ENCODE data around the gene ARSB. TPM values are rescaled to one million over a fixed set of nuclear protein-coding genes. Genes with fewer than 3 reads are reported as not detected.

ARSB gene
- total RNA-seq, 4 donors from 2014 or later: 10.0 to 17.4 (median 13.9) TPM

DNA sequence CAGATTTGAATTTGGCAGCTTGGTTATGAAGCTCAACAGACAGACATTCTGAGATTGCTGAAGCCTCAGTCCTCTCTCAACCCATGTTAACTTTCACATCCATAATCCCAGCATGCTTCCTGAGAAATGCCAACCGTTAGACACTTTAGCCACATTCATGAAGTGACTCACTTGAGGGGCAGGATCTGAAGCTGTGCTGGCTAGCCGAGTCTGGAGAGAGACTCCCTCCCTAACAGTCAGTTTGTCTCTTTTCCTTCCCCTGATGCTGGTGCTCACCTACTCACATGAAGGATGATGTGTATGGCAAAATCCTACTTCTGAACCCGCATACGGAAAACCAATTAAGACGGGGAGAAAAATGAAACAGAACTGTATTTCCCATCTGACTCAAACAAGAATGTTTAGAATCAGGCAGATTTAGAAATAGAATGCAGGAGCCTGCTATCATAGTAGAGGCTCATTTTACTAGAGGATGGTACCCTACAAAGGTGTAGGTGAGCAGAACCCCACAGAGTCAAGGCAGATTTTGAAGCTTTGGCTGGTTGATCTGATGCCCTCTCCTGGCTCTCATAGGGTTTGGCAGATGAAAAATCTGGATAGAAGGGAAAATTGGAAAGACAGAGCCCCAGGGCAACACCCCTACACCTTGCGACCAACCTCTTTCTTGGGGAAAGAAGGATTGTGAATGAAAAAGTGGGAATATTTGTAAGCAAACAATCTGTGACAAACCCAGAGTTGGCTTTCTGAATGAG lies 185.7 kb downstream of the ARSB start:
- WGBS, 2 donors: 84 to 85% methylated on average over 6 of the region's 6 CpGs
- Histone ChIP-seq H3K4me3 (replicated peaks in 1 of 3) (no peak overlapping the region), H3K9me3 (no peaks in the 10 kb centered on the region), H3K27me3 (no peaks in the 10 kb centered on the region), H3K36me3 (no peaks in the 10 kb centered on the region), H3K27ac (no peak overlapping the region), H3K4me1 (peaks cover 3 to 4% of the 10 kb centered on the region in 2 donors)
- no peak for DNase-seq
- intact Hi-C loops (cut with DNase I): no loop called here
- no peak for TF ChIP-seq CTCF (IDR thresholded peaks at IDR 0.05)
- no peak for TF ChIP-seq POLR2A (IDR thresholded peaks at IDR 0.05)

- Histone ChIP-seq H3K4me3 (replicated peaks in 1 of 3) (no peak overlapping the region), H3K27me3 (no peaks in the 10 kb centered on the region), H3K36me3 (no peaks in the 10 kb centered on the region), H3K9me3 (no peaks in the 10 kb centered on the region), H3K4me1 (peaks cover 6 to 7% of the 10 kb centered on the region in 2 donors), H3K27ac (no peak overlapping the region)
- intact Hi-C loops (cut with DNase I): no loop called here
- TF ChIP-seq CTCF (IDR thresholded peaks at IDR 0.05) (no peak), POLR2A (IDR thresholded peaks at IDR 0.05) (no peak)
- DNase-seq: no peak
- 75 to 85% methylated on average over 3 of the region's 3 CpGs for WGBS, 2 donors
Observed at GRCh38 chr5:78798673-78799029, 186.5 kb downstream of the ARSB start.

DNA sequence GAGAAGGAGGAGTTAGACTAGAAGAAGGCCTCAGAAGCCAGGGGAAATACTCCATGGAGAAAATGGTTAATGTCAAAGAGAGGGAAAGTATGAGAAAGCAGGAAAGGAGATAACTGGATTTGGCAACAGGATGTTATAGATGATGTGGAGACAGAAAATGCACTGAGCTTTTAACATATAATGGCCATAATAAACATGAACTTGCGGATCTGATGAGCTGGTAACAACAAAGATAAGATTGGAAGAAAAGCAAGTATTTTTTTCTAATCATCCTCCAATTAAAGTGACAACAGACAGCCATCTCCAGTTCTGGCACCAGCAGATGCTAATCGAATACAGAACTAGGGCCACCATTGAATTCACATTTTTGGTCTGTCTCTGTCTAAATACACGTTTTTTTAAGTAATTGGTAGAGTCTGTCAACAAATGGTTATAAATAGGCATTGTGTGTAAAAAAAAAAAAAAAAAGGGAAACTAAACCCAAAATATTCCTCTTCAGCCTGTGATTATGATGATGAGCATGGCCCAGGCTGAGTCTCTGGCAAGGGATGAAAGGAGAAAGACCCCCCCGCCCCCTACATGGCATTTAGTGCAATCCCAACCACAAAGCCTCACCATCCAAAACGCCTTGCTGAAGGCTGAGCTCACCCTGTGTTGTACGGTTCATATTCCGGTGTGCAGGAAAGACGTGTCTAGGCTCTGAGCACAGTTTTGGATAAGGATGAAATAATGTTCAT lies 187.0 kb downstream of the ARSB start:
- intact Hi-C loops (cut with DNase I): no loop called here

DNA sequence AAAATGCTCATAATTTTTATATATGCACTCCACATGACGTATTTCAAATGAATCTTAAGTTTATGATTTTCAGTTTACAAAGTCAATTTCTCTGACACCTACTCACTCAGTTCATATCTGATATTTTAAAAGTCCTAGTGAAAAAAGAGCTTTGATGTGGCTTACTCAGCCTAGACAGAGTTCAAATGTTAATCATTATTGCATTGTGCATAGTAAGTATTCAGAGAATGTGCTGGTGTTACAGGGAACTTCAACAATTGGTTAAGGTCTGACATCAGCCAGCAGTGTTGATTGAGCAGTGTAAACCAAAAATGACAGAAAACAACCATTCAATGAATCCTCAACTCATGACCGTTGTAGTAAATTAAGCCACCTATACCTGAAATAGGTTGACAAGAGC lies 189.4 kb downstream of the ARSB start:
- no peak for TF ChIP-seq POLR2A (IDR thresholded peaks at IDR 0.05)
- TF ChIP-seq CTCF (IDR thresholded peaks at IDR 0.05): no peak
- no peaks in the 10 kb centered on the region for H3K27me3 ChIP-seq
- no peaks in the 10 kb centered on the region for H3K36me3 ChIP-seq
- no peak overlapping the region for H3K27ac ChIP-seq
- intact Hi-C loops (cut with DNase I): no loop called here
- H3K4me3 ChIP-seq (replicated peaks in 1 of 3): no peak overlapping the region
- 95 to 98% methylated on average over 2 of the region's 2 CpGs for WGBS, 2 donors
- DNase-seq: no peak
- peaks cover 6 to 7% of the 10 kb centered on the region in 2 donors for H3K4me1 ChIP-seq
- H3K9me3 ChIP-seq: no peaks in the 10 kb centered on the region

More for the DNA sequence above, 187.0 kb downstream of the ARSB start:
- Histone ChIP-seq H3K36me3 (no peaks in the 10 kb centered on the region), H3K4me3 (replicated peaks in 1 of 3) (no peak overlapping the region), H3K27ac (no peak overlapping the region), H3K9me3 (no peaks in the 10 kb centered on the region), H3K4me1 (peaks cover 6 to 7% of the 10 kb centered on the region in 2 donors), H3K27me3 (no peaks in the 10 kb centered on the region)
- TF ChIP-seq CTCF (IDR thresholded peaks at IDR 0.05) (no peak), POLR2A (IDR thresholded peaks at IDR 0.05) (no peak)
- DNase-seq: no peak
- WGBS, 2 donors: 79 to 85% methylated on average over 8 of the region's 8 CpGs

GRCh38 chr5:78794693-78795215 lies 190.4 kb downstream of the ARSB start:
- Histone ChIP-seq H3K4me1 (peaks cover 6 to 7% of the 10 kb centered on the region in 2 donors), H3K36me3 (no peaks in the 10 kb centered on the region), H3K27me3 (no peaks in the 10 kb centered on the region), H3K4me3 (replicated peaks in 1 of 3) (no peak overlapping the region), H3K27ac (no peak overlapping the region), H3K9me3 (no peaks in the 10 kb centered on the region)
- no peak for TF ChIP-seq POLR2A (IDR thresholded peaks at IDR 0.05)
- TF ChIP-seq CTCF (IDR thresholded peaks at IDR 0.05): no peak
- no peak for DNase-seq
- WGBS, 2 donors: 95 to 97% methylated on average over 1 of the region's 1 CpG
- intact Hi-C loops (cut with DNase I): no loop called here
